Neural progenitor cell (in vitro differentiated cells): ENCODE results near the gene PTPA. TPM values are rescaled to one million over a fixed set of nuclear protein-coding genes. Genes with fewer than 3 reads are reported as not detected.

Experiments
- DNase-seq: peaks from one replicate; pipeline ENCODE4 v3.0.0-alpha.2; 2016; ENCODE audit warnings: low spot score
- H2AFZ ChIP-seq: fragments of 200-600 bp; sonication (generic); replicated peaks from 2 replicates; pipeline ENCODE4 v1.6.1; 2016; ENCODE audit warnings: antibody characterized with exemption
- H3F3A ChIP-seq: fragments of 200-600 bp; sonication (generic); 2 replicates; pipeline ENCODE4 v1.6.1; 2016; ENCODE audit warnings: antibody characterized with exemption, low read depth
- H3K27ac ChIP-seq: fragments of 200-600 bp; sonication (generic); 2 replicates; pipeline ENCODE4 v1.5.1; 2016; ENCODE audit warnings: mild to moderate bottlenecking
- H3K27me3 ChIP-seq: fragments of 200-600 bp; sonication (generic); 2 replicates; pipeline ENCODE4 v1.6.1; 2016; ENCODE audit warnings: mild to moderate bottlenecking, moderate library complexity
- H3K36me3 ChIP-seq: fragments of 200-600 bp; sonication (generic); 2 replicates; pipeline ENCODE4 v1.5.1; 2016
- H3K4me1 ChIP-seq: fragments of 200-600 bp; sonication (generic); 2 replicates; pipeline ENCODE4 v1.6.1; 2016; ENCODE audit warnings: mixed run types
- H3K4me2 ChIP-seq: fragments of 200-600 bp; sonication (generic); 2 replicates; pipeline ENCODE4 v1.6.1; 2016
- H3K4me3 ChIP-seq: fragments of 200-600 bp; sonication (generic); 2 replicates; pipeline ENCODE4 v1.5.1; 2016
- H3K79me2 ChIP-seq: fragments of 200-600 bp; sonication (generic); 2 replicates; pipeline ENCODE4 v1.6.1; 2016; ENCODE audit warnings: low read depth
- H3K9ac ChIP-seq: fragments of 200-600 bp; sonication (generic); 2 replicates; pipeline ENCODE4 v1.6.1; 2016
- H3K9me3 ChIP-seq: fragments of 200-600 bp; sonication (generic); 2 replicates; pipeline ENCODE4 v1.5.1; 2016; ENCODE audit warnings: low read depth
- H4K20me1 ChIP-seq: fragments of 200-600 bp; sonication (generic); 2 replicates; pipeline ENCODE4 v1.6.1; 2016; ENCODE audit warnings: low read depth
- H3K27ac Mint-ChIP-seq: 3 replicates; pipeline ENCODE4 v1.8.0; 2021; ENCODE audit warnings: mixed read lengths
- H3K27me3 Mint-ChIP-seq: 2 replicates; pipeline ENCODE4 v1.8.0; 2022; ENCODE audit warnings: low read depth, mild to moderate bottlenecking, inconsistent platforms, moderate library complexity, mixed read lengths; ENCODE audit not compliant: insufficient read depth
- H3K36me3 Mint-ChIP-seq: 3 replicates; pipeline ENCODE4 v1.8.0; 2021; ENCODE audit warnings: mixed read lengths
- H3K4me1 Mint-ChIP-seq: 3 replicates; pipeline ENCODE4 v1.8.0; 2021; ENCODE audit warnings: mixed read lengths
- H3K4me3 Mint-ChIP-seq: 3 replicates; pipeline ENCODE4 v1.8.0; 2021; ENCODE audit warnings: mild to moderate bottlenecking, moderate library complexity, mixed read lengths
- H3K9me3 Mint-ChIP-seq: 3 replicates; pipeline ENCODE4 v1.8.0; 2020; ENCODE audit warnings: mixed read lengths
- CTCF ChIP-seq: fragments of 200-600 bp; sonication (generic); IDR thresholded peaks from 2 replicates; pipeline ENCODE4 v1.5.1; 2017; ENCODE audit warnings: antibody characterized with exemption, mild to moderate bottlenecking
- EZH2 ChIP-seq: fragments of 200-600 bp; sonication (generic); IDR thresholded peaks from 2 replicates; pipeline ENCODE4 v1.6.1; 2017; ENCODE audit warnings: antibody characterized with exemption, mild to moderate bottlenecking, moderate library complexity
- EZH2phosphoT487 ChIP-seq: fragments of 200-600 bp; sonication (generic); IDR thresholded peaks from 2 replicates; pipeline ENCODE4 v1.6.1; 2017; ENCODE audit warnings: antibody characterized with exemption
- total RNA-seq: library from RNA; depleted of rRNA; stranded (reverse); fragments of >200 nt; gene quantifications from 2 replicates; pipeline ENCODE4 v1.2.3, GENCODE V29; 2015; ENCODE audit warnings: low replicate concordance

PTPA gene
- total RNA-seq, 1 donor from 2014 or later, result 82.4 TPM

GRCh38 chr9:129113645-129114304, 2.6 kb downstream of the PTPA start:
- H3K4me2 ChIP-seq, result no peak overlapping the region
- H3K4me1 ChIP-seq, result no peaks in the 10 kb centered on the region
- no peak overlapping the region for H3K4me3 ChIP-seq
- peaks cover 17% of the 10 kb centered on the region for H3K27me3 ChIP-seq
- no peak overlapping the region for H3K27ac ChIP-seq
- no peak for DNase-seq
- H3K9ac ChIP-seq, result no peak overlapping the region
- Mint-ChIP-seq H3K27ac (no peak overlapping the region), H3K4me3 (peak overlapping the region; percentile 65), H3K9me3 (no peaks in the 10 kb centered on the region), H3K27me3 (peaks cover 1% of the 10 kb centered on the region), H3K36me3 (peaks cover 2% of the 10 kb centered on the region), H3K4me1 (peaks cover 29% of the 10 kb centered on the region)
- H3F3A ChIP-seq, result peaks cover 24% of the 10 kb centered on the region
- H3K36me3 ChIP-seq, result no peaks in the 10 kb centered on the region
- H2AFZ ChIP-seq, result no peak overlapping the region
- no peak for TF ChIP-seq CTCF
- TF ChIP-seq EZH2, result no peak
- no peak for TF ChIP-seq EZH2phosphoT487
- peaks cover 71% of the 10 kb centered on the region for H3K79me2 ChIP-seq
- peaks cover 15% of the 10 kb centered on the region for H4K20me1 ChIP-seq
- H3K9me3 ChIP-seq, result no peaks in the 10 kb centered on the region

GRCh38 chr9:129118799-129119198, 7.6 kb downstream of the PTPA start:
- H4K20me1 ChIP-seq, result peaks cover 7% of the 10 kb centered on the region
- no peaks in the 10 kb centered on the region for H3K4me1 ChIP-seq
- H3K36me3 ChIP-seq, result no peaks in the 10 kb centered on the region
- no peaks in the 10 kb centered on the region for H3K27me3 Mint-ChIP-seq
- no peaks in the 10 kb centered on the region for H3K9me3 Mint-ChIP-seq
- no peak overlapping the region for H3K27ac ChIP-seq
- TF ChIP-seq EZH2 (no peak), CTCF (no peak), EZH2phosphoT487 (no peak)
- peaks cover 11% of the 10 kb centered on the region for H3K4me1 Mint-ChIP-seq
- H3K27me3 ChIP-seq, result no peaks in the 10 kb centered on the region
- no peak overlapping the region for H3K27ac Mint-ChIP-seq
- H3F3A ChIP-seq, result no peaks in the 10 kb centered on the region
- peaks cover 72% of the 10 kb centered on the region for H3K79me2 ChIP-seq
- H2AFZ ChIP-seq, result no peak overlapping the region
- H3K4me3 Mint-ChIP-seq, result no peak overlapping the region
- no peaks in the 10 kb centered on the region for H3K9me3 ChIP-seq
- H3K4me3 ChIP-seq, result no peak overlapping the region
- H3K9ac ChIP-seq, result no peak overlapping the region
- peaks cover 15% of the 10 kb centered on the region for H3K36me3 Mint-ChIP-seq
- DNase-seq, result no peak
- no peak overlapping the region for H3K4me2 ChIP-seq

- Histone ChIP-seq H3K27ac (no peak overlapping the region), H3F3A (peaks cover 21% of the 10 kb centered on the region), H4K20me1 (no peaks in the 10 kb centered on the region), H3K4me3 (no peak overlapping the region), H3K4me1 (peaks cover 10% of the 10 kb centered on the region), H3K79me2 (peaks cover 52% of the 10 kb centered on the region), H3K9me3 (no peaks in the 10 kb centered on the region), H2AFZ (no peak overlapping the region), H3K9ac (no peak overlapping the region), H3K27me3 (no peaks in the 10 kb centered on the region), H3K4me2 (no peak overlapping the region), H3K36me3 (no peaks in the 10 kb centered on the region)
- no peaks in the 10 kb centered on the region for H3K27me3 Mint-ChIP-seq
- H3K27ac Mint-ChIP-seq, result no peak overlapping the region
- no peak for DNase-seq
- no peak overlapping the region for H3K4me3 Mint-ChIP-seq
- H3K4me1 Mint-ChIP-seq, result peaks cover 8% of the 10 kb centered on the region
- H3K9me3 Mint-ChIP-seq, result no peaks in the 10 kb centered on the region
- peaks cover 20% of the 10 kb centered on the region for H3K36me3 Mint-ChIP-seq
- TF ChIP-seq EZH2phosphoT487, result no peak
- TF ChIP-seq EZH2, result no peak
- no peak for TF ChIP-seq CTCF
These were observed 10.3 kb downstream of the PTPA start for GRCh38 chr9:129121483-129121882.
